NCI-H2107 treated with DMSO at 0.1 percent for 48 hours (cell line): ENCODE data around the gene ADAMTS15.

Experiments
- DNase-seq: peaks from one replicate; lab custom pipeline; 2025; ENCODE audit not compliant: unreplicated experiment; lab: John Stamatoyannopoulos, UW

ADAMTS15 gene

GRCh38 chr11:130416906-130417305 lies 31.5 kb upstream of the ADAMTS15 start:
- DNase-seq: no peak

DNA sequence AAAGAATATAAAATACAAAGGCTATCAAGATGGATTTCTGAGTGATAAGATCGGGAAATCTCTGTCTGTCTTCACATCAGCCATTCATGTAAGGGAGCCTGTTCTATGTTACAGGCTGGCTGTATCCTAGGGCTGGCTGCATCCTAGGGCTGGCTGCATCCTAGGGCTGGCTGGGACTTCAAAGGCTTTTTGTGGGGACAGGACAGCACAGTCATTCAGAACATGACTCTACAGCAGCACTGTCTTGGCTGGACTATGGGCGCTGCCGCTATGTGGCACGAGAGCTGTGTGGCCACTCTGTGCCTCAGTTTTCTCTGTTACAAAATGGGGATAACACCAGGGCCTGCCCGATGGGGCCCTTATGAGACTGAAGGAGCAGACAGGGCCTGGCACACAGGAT lies 30.2 kb upstream of the ADAMTS15 start:
- no peak for DNase-seq

DNA sequence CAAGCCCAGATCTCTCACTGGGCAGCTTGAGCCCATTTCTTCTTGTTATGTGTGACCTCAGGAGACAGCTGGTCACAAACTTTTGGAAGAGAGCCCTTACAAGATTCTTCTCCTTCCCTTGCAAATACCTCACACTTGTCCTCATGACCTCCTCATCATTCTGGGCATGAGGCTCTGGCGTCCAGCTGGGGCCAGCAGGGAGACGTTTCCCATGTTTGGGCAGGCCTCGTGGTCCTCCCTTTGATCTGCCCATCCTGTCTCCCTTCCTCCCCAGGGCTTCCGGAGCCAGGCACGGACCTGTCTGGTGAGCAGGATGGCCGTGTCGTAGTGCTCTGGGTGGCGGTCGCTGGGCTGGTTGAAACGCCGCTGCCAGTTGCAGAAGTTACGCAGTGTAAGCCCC lies 29.7 kb upstream of the ADAMTS15 start:
- DNase-seq: no peak

DNA sequence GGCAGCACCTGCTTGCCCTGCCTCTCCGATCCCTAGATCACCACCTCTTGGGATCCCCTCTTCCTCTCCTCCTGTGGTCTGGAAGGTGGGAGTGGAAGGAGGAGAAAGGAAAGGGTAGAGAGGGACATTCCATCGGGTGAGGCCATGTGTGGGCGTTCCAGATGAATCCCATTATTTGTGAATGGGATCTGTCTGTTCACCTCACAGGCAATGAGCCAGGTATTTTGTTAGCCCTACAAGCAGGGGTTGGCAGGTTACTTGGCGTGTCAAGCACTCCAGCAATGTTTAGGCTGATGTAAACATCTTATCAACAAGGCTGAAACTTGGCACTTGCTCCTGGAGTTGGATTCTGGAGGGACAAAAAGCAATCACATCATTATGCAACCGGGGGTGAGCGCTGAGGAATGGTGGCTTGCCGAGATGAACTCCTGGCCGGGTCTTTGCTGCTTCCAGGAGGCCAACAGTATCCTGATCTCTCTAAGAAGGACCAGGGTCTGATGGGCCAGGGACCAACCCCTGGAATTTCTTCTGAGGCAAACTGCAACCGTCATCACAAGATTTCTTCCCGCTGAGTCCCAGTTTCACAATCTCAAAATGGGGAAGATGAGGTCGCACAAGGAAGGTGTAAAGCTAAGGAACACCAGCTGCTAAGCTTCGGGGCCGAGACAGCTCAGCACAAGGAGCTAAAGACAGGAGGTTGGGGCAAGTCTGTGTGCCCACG lies 27.8 kb upstream of the ADAMTS15 start:
- no peak for DNase-seq

- DNase-seq: no peak
Observed at GRCh38 chr11:130421199-130421585, 27.3 kb upstream of the ADAMTS15 start.

DNA sequence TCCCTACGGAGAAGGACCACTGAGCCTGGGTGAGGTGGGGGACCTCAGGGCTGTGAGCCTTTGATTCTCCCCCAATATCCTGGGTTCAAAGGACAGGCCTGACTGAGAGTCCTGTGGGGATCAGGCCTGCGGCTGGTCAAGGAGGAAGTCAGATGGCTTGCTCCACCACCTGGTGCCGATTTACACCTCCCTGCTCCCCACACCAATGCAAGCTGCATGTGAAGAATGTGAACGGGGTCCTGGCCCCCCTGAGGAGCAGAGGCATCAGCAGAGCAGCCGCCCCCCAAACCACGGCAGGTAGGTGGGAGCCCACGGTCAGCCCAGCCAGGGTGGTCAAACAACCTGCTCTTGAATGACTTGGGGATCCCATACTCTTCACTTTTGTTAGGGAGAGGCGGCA lies 26.7 kb upstream of the ADAMTS15 start:
- DNase-seq: no peak

DNA sequence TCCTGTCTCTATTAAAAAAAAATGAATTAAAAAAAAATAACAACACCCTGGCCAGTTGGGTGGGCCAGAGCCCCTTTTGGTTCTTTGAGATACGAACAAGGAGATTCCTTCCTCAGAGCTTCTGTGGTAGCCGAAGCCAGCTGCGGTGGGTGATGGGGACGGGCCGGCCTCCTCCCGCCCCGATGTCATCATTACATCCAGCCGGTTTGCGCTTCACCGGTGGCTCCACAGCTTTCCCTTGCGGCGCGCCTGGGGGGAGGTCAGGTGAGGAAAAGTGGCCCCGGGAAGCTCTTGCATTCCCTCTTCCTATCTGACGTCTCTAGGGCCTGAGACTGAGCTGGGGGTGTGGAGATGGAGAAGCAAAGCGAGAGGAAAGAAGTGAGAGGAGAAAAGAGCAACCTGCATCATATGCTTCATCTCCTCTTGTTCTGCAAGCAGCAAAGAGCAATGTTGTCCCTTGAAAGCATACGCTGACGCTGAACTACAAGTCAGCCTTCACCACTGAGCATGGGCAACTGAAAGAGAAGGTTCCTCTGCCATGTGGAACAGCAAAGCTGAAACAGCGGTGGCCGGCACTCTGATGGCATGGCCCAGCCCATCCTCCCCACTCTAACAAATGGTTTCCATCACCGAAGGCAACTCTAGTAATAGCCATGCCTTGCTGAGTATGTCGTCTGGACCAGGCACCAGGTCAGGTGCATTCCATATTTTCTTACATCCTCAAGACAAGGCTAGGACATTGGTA lies 26.0 kb upstream of the ADAMTS15 start:
- DNase-seq: no peak

GRCh38 chr11:130423541-130424142 lies 24.8 kb upstream of the ADAMTS15 start:
- no peak for DNase-seq

GRCh38 chr11:130424613-130425140 lies 23.8 kb upstream of the ADAMTS15 start:
- DNase-seq: no peak

GRCh38 chr11:130425156-130425555 lies 23.3 kb upstream of the ADAMTS15 start:
- DNase-seq: no peak

DNA sequence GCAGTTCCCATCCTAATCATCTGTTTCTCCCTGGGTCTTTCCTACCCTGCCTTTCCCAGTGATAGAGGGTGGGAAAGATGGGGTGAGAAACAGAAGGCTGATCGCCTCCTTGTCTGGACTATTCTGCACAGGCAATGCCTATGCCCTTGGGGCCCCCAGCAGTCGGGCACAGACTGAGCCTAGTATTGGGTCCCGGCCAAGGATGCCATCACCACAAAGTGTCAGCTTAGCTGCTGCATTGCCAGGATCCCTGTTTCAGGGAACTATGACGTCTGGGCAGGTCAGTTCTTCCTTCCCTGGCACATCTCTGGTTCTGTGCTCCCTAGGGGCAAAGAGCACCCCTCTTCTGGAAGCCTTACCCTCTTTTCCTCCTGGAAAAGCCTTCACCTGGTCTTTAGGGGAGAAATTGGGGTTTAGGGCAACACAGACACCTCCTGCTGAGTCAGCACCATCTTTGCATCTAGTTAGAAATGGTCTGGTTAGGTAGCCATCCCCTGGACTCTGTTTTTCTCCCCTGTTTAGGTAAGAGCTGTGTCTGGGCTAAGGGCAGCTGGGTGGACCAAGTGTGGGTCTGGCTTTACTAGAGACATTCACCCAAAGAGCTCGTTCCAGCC lies 22.1 kb upstream of the ADAMTS15 start:
- DNase-seq: no peak

DNA sequence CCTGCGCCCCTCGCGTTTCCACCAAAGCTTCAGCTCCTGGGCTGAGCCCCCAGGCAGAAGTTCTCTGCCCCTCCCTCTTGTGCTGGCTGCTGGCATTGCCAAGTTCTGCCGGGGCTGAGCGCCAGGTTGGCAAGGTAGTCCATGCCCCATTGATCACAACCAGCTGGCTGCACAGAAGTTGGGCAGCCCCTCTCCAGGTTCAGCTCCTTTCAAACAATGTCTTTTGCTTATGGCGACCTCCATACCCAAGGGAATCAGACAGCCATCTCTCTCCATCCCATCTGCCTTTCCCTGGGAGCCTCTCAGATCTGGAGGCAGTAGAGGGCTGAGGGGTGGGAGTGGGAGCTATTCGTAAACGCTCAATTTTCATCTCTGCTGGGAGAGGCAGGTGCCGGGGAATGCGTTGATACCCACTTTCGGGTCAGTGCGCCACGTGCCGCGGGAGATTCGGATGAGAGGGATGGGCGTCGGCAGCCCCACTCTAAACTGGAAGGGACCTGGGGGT lies 21.6 kb upstream of the ADAMTS15 start:
- no peak for DNase-seq

- no peak for DNase-seq
Observed at GRCh38 chr11:130427581-130428315, 20.7 kb upstream of the ADAMTS15 start.

DNA sequence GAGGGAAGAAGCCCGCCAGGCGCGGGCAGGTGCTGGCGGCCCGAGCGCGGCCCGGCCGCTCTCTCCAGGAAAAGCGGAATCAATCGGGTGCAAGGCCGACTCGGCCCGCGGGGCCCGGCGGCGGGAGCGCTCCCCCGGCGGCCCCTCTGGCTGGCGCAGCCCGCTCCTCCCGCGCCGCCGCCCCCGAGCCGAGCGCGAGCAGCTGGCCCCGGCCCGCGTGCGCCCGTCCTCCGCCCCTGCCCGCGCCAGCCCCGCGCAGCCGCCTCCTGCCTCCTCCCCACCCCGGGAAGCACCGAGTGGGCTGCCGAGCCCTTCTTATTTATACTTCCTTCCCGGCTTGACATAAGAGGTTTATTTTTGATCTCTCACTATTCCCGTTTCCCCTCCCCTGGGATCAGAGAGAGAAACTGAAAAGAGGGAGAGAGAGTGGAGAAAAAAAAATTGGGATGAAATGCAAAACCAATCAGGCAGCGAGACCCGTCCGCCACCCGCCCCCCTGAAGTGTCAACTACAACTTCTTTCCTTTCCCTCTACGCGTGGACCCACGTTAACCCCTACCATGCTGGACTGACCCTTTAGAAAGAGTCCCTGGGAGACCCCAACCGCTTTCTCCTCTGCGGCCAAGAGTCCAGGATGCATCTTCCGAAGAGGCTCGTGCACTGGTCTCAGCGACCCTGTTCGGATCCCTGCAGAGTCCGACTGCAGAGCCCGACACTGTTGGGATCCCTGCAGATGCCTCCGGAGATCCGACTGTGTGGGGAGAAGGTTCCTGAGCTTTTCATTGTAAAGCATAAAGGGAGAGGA lies 19.9 kb upstream of the ADAMTS15 start, which contains the start of gene ADAMTS8:
TSS of gene ADAMTS8 (minus strand) at position 294 of the 804 bp plus-strand sequence. CDS start 323 bp downstream, outside the sequence.
- no peak for DNase-seq

DNA sequence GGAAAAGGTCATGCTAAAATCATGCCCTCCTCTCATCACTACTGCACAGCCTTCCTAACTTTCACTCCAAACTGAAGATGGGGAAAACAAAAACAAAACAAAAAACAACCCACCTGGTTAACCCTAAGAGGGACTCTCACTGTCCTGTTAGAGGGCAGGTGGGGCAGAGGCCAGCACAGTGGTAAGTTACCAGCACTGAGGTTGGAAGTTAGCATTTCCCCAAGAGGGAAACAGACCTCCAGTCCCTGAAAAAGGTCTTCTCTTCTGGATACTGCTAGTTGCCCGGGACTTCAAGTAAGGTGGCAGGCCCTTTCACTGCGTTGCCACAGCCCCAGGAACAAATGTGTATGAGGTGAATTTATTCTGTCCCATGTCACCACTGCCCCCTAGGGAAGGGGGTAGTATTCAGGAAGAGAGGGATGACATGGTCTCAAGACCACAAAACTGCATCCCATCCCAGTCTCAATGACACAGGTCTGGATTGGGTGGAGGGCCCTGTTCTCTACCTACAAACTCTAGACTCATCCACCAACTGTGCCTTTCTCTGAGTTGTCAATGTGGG lies 19.2 kb upstream of the ADAMTS15 start:
- no peak for DNase-seq

- DNase-seq: no peak
Observed at GRCh38 chr11:130429983-130430382, 18.5 kb upstream of the ADAMTS15 start.

GRCh38 chr11:130431331-130431773 lies 17.1 kb upstream of the ADAMTS15 start:
- peak; percentile 16 for DNase-seq

- no peak for DNase-seq
Observed at GRCh38 chr11:130431801-130432200, 16.6 kb upstream of the ADAMTS15 start.

GRCh38 chr11:130433357-130433756 lies 15.1 kb upstream of the ADAMTS15 start:
- DNase-seq: no peak
